ENCODE data around the gene KRT6A. TPM values are rescaled to one million over a fixed set of nuclear protein-coding genes. Genes with fewer than 3 reads are reported as not detected.

Gene KRT6A
- total and polyA plus RNA-seq, 2 of the 8 experiments (the other 6 are each of a cell fraction or from before 2014, with no cell fraction given), result 0.11 TPM; not detected in 1

DNA sequence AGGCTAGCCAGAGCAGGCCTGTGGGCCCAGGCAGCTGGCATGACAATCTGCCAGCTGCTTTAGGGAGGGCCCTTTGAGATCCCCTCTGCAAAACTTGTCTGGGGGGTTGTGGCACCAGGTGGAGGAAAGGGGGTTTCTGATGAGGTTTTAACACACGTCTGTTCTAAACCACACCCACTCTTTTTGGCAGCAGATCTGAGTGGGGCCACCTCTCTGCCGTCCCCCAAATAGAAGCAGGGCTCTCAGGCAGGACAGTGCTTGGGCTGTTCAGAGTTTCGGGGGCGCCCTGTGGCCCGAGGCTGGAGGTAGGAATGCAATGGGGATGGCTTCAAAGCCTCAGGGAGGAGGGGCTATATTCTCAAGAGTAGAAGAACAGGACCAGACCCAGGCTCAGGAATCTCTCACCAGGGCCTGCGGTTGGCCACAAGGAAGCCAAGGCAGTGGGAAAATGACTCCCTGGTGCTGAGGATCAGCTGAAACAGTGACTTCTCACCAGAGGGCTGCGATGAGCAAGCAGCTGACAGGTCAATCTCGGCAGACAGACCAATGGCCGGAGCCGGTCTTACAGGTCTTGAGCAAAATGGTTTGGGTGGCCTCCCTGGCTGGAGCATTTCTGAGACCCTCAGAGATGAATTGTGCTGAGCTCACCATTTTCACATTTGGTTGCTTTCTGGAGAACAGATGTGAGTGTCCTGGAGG is 28.7 kb upstream of the KRT6A start (continued):
- TF ChIP-seq TCF12 (IDR thresholded peaks at IDR 0.05; ENCODE audit: low read depth, low read length), result no peak
- TF ChIP-seq, protein P1, sequence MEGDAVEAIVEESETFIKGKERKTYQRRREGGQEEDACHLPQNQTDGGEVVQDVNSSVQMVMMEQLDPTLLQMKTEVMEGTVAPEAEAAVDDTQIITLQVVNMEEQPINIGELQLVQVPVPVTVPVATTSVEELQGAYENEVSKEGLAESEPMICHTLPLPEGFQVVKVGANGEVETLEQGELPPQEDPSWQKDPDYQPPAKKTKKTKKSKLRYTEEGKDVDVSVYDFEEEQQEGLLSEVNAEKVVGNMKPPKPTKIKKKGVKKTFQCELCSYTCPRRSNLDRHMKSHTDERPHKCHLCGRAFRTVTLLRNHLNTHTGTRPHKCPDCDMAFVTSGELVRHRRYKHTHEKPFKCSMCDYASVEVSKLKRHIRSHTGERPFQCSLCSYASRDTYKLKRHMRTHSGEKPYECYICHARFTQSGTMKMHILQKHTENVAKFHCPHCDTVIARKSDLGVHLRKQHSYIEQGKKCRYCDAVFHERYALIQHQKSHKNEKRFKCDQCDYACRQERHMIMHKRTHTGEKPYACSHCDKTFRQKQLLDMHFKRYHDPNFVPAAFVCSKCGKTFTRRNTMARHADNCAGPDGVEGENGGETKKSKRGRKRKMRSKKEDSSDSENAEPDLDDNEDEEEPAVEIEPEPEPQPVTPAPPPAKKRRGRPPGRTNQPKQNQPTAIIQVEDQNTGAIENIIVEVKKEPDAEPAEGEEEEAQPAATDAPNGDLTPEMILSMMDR (IDR thresholded peaks at IDR 0.05; ENCODE audit: control extremely low read depth in 1 of 3, insufficient read depth in 1 of 3, low read depth in 1 of 3, low read length in 3 of 3), result no peak
